ENCODE measurements around the gene OR6C68.
"Not testable (repeated sequence)": the region's sequence is repeated elsewhere in the genome, so short reads cannot be mapped to it uniquely, and the experiment has no call there.

OR6C68 gene

GRCh38 chr12:55492078-55492477 lies at the start of gene OR6C68:
Gene OR6C68, plus strand, starts transcription at chr12:55492378. Its CDS starts 0 bp downstream, at chr12:55492378.
- DNase-seq, result no peak

DNA sequence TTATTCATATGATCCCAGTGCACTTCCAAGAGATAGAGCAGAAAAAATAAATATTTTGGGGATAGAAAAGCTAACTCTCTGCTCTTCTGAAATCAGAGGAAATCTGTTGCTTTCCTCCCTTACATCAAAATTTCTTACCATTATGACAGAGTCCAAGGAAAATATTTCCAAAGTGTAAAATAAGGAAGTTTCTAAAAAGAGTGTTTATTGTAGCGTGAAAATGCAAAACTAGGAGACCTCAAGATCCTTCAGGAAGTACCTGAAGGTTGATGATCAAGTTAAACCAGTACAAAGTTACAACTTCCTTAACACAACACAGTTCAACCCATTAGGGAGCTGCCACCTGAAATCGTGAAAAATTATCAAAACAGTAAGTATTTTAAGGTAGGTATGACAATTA lies 48.4 kb upstream of the OR6C68 start, which contains the start of gene OR6C2:
Gene OR6C2, plus strand, starts transcription at position 301 of the 400 bp plus-strand sequence. CDS start 8,138 bp downstream, outside the sequence.
- no peak for DNase-seq

GRCh38 chr12:55445357-55445756 lies 46.8 kb upstream of the OR6C68 start:
- no peak for DNase-seq

- no peak for DNase-seq
Observed at GRCh38 chr12:55446326-55446725, 45.9 kb upstream of the OR6C68 start.

DNA sequence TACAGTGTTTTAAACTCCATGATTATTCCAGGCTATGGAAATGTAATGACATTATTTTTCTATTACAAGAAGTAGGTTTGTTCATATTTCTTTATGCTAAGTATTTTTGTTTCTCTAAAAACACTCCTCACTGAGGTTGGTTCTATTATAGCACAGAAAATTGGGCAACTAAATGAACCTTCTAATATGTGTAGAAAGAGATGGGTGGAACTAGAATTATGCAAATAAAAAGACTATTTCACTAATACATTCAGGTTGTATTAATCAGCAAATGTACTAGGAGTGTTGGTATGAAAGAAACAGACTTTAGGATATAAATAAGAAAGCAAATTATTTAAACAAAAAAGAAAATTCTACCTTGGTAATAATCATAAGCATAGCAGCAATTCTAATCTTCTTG lies 43.4 kb upstream of the OR6C68 start:
- no peak for DNase-seq

- not testable (repeated sequence) for DNase-seq
Observed at GRCh38 chr12:55464926-55465325, 27.3 kb upstream of the OR6C68 start.

GRCh38 chr12:55467836-55468235 lies 24.3 kb upstream of the OR6C68 start:
- DNase-seq, result no peak

DNA sequence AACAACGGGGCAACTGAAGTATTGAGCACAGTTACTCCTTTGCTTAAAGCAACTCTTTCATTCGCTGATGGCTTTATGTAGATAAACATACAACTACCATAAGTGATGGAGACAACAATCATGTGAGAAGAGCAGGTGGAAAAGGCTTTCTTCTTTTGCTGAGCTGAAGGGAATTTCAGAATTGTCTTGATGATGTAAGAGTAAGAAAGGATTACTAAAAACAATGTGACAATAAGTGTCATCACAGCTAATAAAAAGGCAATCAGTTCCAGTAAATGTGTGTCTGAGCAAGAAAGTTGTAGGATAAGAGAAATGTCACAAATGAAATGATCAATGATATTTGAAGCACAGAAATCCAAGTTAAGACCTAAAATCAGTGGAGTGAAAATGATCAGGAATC lies 22.9 kb upstream of the OR6C68 start:
- DNase-seq, result no peak

DNA sequence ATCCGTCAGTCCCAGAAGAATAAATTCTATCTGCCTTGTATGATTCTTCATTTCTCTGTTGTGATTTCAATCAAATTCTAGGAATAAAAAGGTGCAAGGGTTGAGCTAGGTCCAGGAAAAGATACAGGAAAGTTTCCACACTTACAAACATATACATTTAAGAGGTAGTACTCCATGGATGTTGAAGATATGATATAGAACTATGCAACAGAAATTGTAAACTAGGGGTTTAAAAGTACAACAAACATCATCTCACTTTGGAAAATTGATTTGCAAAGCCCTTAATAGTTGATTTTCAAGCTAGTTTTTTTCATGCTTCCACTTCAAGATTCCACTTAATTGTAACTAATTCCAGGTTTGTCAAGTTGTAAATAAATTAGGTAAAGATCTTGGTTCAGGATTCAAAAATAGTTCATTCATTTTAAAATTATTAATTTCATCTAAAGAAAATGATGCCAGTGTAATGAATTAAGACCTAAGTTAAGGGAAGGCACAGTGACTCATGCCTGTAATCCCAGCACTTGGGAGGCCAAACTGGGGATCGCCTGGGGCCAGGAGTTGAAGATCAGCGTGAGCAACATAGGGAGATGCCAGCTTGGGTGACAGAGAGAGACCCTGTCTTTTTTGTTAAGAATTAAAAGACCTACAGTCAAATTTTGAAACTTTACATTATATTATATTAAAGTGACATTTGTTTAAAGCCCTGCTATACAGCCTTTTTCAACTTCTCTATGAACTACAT lies 21.9 kb upstream of the OR6C68 start, which contains the start of gene OR6C70:
Gene OR6C70, minus strand, starts transcription at position 51 of the 742 bp plus-strand sequence. Its CDS starts 0 bp downstream, at position 51.
- no peak for DNase-seq

GRCh38 chr12:55472264-55472663 lies 19.9 kb upstream of the OR6C68 start:
- no peak for DNase-seq

DNA sequence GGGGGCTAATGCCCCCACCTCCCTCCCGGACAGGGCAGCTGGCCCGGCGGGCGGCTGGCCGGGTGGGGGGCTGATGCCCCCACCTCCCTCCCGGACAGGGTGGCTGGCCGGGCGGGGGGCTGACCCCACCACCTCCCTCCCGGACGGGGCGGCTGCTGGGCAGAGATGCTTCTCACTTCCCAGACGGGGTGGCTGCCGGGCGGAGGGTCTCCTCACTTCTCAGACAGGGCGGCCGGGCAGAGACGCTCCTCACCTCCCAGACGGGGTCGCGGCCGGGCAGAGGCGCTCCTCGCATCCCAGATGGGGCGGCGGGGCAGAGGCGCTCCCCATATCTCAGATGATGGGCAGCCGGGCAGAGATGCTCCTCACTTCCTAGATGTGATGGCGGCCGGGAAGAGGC lies 13.0 kb upstream of the OR6C68 start:
- not testable (repeated sequence) for DNase-seq

GRCh38 chr12:55484284-55484683 lies 7.9 kb upstream of the OR6C68 start:
- not testable (repeated sequence) for DNase-seq

DNA sequence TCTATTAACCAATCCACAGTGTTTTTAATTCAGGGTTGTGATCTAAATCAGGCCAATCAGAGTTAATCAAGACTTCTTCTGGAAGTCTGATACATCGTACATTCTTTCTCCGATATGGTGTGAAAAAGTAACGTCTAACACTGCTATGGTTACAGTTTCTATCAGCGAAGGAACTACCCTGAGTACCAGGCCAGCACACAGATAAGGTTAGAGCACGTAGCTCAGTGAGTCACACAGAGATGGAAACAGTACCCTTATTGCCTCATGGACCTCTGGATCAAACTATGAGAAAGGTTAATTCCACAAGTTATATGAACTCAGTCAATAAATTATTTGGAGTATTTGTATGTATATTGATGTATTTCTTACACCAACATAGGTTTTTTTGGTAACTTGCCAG lies 3.3 kb downstream of the OR6C68 start:
- DNase-seq, result no peak

DNA sequence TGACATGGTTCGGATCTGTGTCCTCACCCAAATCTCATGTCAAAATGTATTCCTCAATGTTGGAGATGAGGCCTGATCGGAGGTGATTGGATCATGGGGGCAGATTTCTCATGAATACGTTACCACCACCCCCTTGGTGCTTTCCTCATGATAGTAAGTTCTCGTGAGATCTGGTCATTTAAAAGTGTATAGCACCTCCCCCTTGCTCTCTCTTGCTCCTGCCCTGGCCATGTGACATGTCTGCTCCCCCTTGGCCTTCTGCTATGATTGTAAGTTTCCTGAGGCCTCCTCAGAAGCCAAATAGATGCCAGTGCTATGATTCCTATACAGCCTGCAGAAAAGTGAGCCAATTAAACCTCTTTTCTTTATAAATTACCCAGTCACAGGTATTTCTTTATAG lies 7.1 kb downstream of the OR6C68 start:
- DNase-seq, result no peak

DNA sequence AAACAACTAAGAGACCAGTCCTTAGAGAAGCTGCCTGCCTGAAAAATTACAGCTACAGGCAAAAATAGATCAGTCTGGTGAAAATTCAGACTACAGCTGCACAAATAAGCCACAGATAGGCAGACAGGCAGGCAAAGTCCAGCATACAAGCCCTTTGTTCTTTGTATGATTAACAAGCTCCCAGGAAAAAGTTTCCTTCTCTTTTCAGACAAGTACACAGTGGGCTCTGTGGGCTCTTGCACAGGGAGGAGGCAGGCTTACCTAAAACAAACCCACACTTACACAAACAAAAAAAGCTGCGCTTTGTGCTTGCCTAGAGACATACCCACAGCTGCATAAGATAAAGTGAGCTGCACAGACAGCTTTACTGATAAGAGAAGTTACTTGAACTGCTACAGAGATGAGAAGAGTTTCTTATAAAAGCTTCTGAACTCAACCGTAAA lies 7.7 kb downstream of the OR6C68 start:
- DNase-seq, result no peak

GRCh38 chr12:55501601-55502000 lies 9.4 kb downstream of the OR6C68 start:
- no peak for DNase-seq

GRCh38 chr12:55515696-55516095 lies 23.5 kb downstream of the OR6C68 start:
- no peak for DNase-seq

GRCh38 chr12:55516391-55516790 lies 24.2 kb downstream of the OR6C68 start:
- no peak for DNase-seq

Data from CD4-positive, alpha-beta T cell treated with Interleukin-12 subunit alpha and Interleukin-12 subunit beta, for 1 hour (primary cell).